B cell (primary cell): ENCODE measurements around the gene OGG1.

Source experiments
- CTCF ChIP-seq: fragments of 200-600 bp; IDR thresholded peaks from one replicate; pipeline ENCODE4 v1.8.0; 2022; ENCODE audit warnings: antibody characterized with exemption, mild to moderate bottlenecking
- EZH2 ChIP-seq: IDR thresholded peaks from 2 replicates; pipeline ENCODE4 v1.6.1; 2012; ENCODE audit warnings: borderline replicate concordance, low read depth, mild to moderate bottlenecking, moderate library complexity, low read length; ENCODE audit not compliant: insufficient read depth, poor library complexity, severe bottlenecking

DNA sequence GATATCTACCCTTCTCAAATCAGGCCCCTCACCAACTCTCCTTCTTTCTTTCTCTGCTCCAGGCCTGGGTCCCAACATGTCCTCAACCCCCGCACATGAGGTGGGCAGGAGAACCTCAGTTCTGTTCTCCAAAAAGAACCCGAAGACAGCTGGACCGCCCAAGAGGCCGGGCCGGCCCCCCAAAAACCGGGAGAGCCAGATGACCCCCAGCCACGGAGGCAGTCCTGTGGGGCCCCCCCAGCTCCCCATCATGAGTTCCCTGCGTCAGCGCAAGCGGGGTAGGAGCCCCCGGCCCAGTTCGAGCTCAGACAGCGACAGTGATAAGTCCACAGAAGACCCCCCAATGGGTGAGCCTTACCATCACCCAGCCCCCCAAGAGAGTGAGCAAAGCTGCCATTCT, 5.6 kb upstream of the OGG1 start:
- TF ChIP-seq EZH2 (no peak), CTCF (no peak)
